ENCODE results near the gene KRTAP10-11. TPM values are rescaled to one million over a fixed set of nuclear protein-coding genes. Genes with fewer than 3 reads are reported as not detected.
"Not testable (repeated sequence)": the region's sequence is repeated elsewhere in the genome, so short reads cannot be mapped to it uniquely, and the experiment has no call there.

Gene KRTAP10-11
- total RNA-seq, 2 donors from 2014 or later, result not detected

DNA sequence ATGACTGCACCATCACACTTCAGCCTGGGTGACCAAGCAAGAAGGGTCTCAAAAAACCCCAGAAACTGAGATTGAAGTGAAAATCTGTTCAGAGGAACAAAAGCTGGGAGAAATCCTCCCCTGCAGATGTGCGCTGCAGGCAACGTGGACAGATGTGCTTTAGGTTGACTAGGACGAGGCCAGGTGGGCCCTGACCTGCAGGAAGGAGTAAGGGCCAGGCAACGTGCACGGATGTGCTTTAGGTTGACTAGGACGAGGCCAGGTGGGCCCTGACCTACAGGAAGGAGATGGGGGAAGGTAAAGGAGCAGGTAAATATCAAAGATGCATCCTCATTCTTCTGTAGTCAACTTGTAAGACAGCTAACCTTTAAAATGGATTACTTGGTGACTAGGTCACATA is 38.3 kb downstream of the KRTAP10-11 start:
- Mint-ChIP-seq H3K27me3 (peaks cover 10% of the 10 kb centered on the region), H3K4me1 (peaks cover 7% of the 10 kb centered on the region), H3K9me3 (no peaks in the 10 kb centered on the region), H3K27ac (no peak overlapping the region), H3K4me3 (no peak overlapping the region), H3K36me3 (ENCODE audit: low read depth) (no peaks in the 10 kb centered on the region)
- ATAC-seq (replicated peaks), result no peak

DNA sequence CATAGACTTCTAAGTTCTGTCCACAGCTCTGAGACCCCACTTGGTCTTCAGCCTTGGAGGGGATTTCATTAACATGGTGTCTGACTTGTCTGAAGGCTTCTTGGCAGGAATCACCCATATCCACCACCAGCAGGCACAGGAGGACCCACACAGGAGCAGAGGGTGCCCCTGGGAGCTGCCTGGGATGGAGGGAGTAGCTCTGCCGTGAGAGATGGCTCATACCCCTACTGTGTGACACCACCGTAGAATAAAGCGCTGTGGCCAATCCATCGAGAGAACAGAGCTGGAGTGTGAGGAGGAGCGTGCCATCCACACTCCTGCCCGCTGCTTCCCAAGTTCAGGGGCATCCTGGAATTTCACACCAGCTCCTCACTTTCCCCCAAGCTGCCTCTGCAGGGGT is 38.8 kb downstream of the KRTAP10-11 start:
- ATAC-seq (replicated peaks); H3K9me3 Mint-ChIP-seq; H3K4me1 Mint-ChIP-seq; H3K4me3 Mint-ChIP-seq; H3K36me3 Mint-ChIP-seq (ENCODE audit: low read depth); H3K27ac Mint-ChIP-seq: not testable (repeated sequence)
- H3K27me3 Mint-ChIP-seq, result peaks cover 10% of the 10 kb centered on the region

- Mint-ChIP-seq H3K36me3 (ENCODE audit: low read depth) (no peaks in the 10 kb centered on the region), H3K27ac (no peak overlapping the region), H3K4me1 (peaks cover 7% of the 10 kb centered on the region), H3K4me3 (no peak overlapping the region), H3K9me3 (no peaks in the 10 kb centered on the region), H3K27me3 (peaks cover 10% of the 10 kb centered on the region)
- ATAC-seq (replicated peaks), result no peak
These were observed 40.0 kb downstream of the KRTAP10-11 start for GRCh38 chr21:44686000-44686781.

DNA sequence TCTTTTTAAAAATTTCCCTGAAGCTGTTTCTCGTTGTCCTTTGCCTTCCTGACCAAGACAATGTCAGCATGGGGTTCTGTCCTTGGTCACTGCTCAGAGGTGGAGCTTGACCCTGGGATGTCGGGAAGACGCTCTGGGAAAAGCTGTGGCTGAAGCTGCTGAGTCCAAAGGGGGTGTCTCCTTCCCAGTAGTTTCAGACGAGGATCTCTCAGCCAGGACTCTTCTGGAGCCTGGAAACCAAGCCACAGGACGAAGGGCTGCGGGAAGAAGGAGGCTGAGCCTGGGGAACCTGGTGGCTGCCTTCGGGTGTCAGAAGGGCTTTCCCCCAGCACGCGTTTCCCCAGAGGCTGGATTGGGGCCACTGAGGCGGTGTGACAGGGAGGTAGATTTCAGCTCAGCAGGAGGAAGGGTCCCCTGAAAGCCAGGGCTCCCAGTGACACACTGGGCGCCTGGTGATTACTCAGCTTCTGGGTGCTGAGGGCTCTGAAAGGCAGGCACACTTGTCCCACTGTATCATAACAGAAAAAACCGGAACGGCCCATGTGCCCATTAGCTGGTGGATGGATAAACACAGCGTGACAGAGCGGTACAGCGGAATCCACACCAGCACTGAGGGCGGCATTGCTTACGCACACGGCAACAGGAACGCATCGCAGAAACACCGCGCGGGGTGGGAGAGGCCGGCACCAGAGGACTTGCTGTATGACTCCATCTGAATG is 40.8 kb downstream of the KRTAP10-11 start:
- peaks cover 7% of the 10 kb centered on the region for H3K4me1 Mint-ChIP-seq
- no peaks in the 10 kb centered on the region for H3K9me3 Mint-ChIP-seq
- no peaks in the 10 kb centered on the region for H3K36me3 Mint-ChIP-seq (ENCODE audit: low read depth)
- peaks cover 10% of the 10 kb centered on the region for H3K27me3 Mint-ChIP-seq
- H3K4me3 Mint-ChIP-seq, result no peak overlapping the region
- no peak for ATAC-seq (replicated peaks)
- no peak overlapping the region for H3K27ac Mint-ChIP-seq

DNA sequence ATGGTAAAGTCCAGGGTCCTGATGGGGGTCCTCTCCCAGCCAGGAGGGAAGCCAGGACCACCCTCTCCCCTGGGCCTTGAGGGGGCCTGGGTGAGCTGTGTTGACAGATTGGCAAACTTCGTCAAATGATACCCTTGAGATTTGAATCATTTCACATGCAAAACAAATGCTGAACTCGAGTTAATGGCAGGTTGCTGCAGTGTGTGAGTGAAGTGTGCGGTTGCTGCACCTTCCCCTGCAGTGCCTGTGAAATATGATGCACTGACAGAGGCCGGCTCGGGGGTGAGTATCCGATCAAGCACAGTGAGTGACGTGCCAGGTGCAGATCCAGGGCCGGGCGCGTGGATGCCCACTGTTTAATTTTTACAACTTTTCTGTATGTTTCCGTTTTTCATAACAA is 41.5 kb downstream of the KRTAP10-11 start:
- Mint-ChIP-seq H3K36me3 (ENCODE audit: low read depth) (no peaks in the 10 kb centered on the region), H3K27ac (no peak overlapping the region), H3K4me3 (no peak overlapping the region), H3K4me1 (peaks cover 7% of the 10 kb centered on the region), H3K27me3 (peaks cover 10% of the 10 kb centered on the region), H3K9me3 (no peaks in the 10 kb centered on the region)
- no peak for ATAC-seq (replicated peaks)

GRCh38 chr21:44689740-44690139 is 43.5 kb downstream of the KRTAP10-11 start:
- H3K27ac Mint-ChIP-seq; H3K9me3 Mint-ChIP-seq; H3K4me3 Mint-ChIP-seq; ATAC-seq (replicated peaks); H3K36me3 Mint-ChIP-seq (ENCODE audit: low read depth); H3K4me1 Mint-ChIP-seq: not testable (repeated sequence)
- peaks cover 10% of the 10 kb centered on the region for H3K27me3 Mint-ChIP-seq

GRCh38 chr21:44691686-44692085 is 45.5 kb downstream of the KRTAP10-11 start:
- no peak overlapping the region for H3K4me3 Mint-ChIP-seq
- no peak for ATAC-seq (replicated peaks)
- H3K36me3 Mint-ChIP-seq (ENCODE audit: low read depth), result no peaks in the 10 kb centered on the region
- H3K4me1 Mint-ChIP-seq, result no peaks in the 10 kb centered on the region
- peaks cover 3% of the 10 kb centered on the region for H3K27me3 Mint-ChIP-seq
- H3K9me3 Mint-ChIP-seq, result no peaks in the 10 kb centered on the region
- no peak overlapping the region for H3K27ac Mint-ChIP-seq

DNA sequence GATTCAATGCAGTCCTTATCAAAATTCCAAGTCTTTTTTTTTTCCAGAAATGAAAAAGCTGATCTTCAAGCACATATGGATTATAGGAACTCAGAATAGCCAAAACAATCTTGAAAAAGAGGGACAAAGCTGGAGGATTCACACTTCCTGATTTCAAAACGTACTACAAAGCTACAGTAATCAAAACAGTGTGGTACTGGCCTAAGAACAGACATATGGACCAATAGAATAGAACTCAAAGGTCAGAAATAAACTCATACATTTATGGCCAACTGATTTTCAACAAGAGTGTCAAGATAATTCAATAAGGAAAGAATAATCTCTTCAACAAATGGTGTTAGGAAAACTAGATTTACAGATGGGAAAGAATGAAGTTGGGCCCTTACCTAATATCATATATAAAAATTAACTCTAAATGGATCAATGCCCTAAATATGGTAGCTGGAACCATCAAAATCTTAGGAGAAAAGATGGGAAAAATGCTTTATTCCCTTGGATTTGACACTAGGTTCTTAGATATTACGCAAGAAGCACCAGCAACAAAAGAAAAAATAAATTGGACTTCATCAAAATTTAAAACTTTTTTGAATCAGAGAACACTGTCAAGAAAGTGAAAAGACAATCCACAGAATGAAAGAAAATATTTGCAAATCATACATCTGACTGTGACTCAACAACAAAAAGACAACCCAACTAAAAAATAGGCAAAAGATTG is 46.7 kb downstream of the KRTAP10-11 start:
- peaks cover 2% of the 10 kb centered on the region for H3K4me1 Mint-ChIP-seq
- no peak overlapping the region for H3K4me3 Mint-ChIP-seq
- peaks cover 12% of the 10 kb centered on the region for H3K27me3 Mint-ChIP-seq
- no peak overlapping the region for H3K27ac Mint-ChIP-seq
- no peaks in the 10 kb centered on the region for H3K36me3 Mint-ChIP-seq (ENCODE audit: low read depth)
- no peak for ATAC-seq (replicated peaks)
- H3K9me3 Mint-ChIP-seq, result no peaks in the 10 kb centered on the region

- H3K27ac Mint-ChIP-seq, result no peak overlapping the region
- no peaks in the 10 kb centered on the region for H3K9me3 Mint-ChIP-seq
- H3K27me3 Mint-ChIP-seq, result peaks cover 26% of the 10 kb centered on the region
- H3K4me1 Mint-ChIP-seq, result peaks cover 7% of the 10 kb centered on the region
- no peaks in the 10 kb centered on the region for H3K36me3 Mint-ChIP-seq (ENCODE audit: low read depth)
- no peak for ATAC-seq (replicated peaks)
- H3K4me3 Mint-ChIP-seq, result no peak overlapping the region
These were observed 48.6 kb downstream of the KRTAP10-11 start for GRCh38 chr21:44694776-44695175.

GRCh38 chr21:44695184-44695583 is 49.0 kb downstream of the KRTAP10-11 start:
- Mint-ChIP-seq H3K9me3 (no peaks in the 10 kb centered on the region), H3K27ac (no peak overlapping the region), H3K27me3 (peaks cover 29% of the 10 kb centered on the region), H3K36me3 (ENCODE audit: low read depth) (no peaks in the 10 kb centered on the region), H3K4me3 (no peak overlapping the region), H3K4me1 (peaks cover 7% of the 10 kb centered on the region)
- no peak for ATAC-seq (replicated peaks)

DNA sequence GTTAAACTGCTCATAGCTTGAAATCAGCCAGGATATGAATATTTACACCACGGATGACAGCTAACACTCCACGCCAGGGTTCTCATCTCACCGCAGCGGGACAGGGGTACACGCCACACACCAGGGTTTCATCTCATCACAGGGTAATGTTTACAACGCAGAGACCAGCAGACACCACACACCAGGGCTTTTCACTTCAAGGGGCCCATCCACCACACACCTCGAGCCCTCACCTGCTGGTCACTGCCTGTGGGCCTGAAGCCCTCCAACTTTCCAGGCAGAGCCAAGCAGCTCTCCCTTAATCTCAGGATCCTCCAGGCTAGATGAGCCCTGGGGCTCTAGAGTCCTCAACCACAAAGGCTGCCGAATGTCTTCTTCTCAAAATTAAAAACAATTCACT is 49.4 kb downstream of the KRTAP10-11 start:
- Mint-ChIP-seq H3K36me3 (ENCODE audit: low read depth) (no peaks in the 10 kb centered on the region), H3K9me3 (no peaks in the 10 kb centered on the region), H3K27me3 (peaks cover 29% of the 10 kb centered on the region), H3K4me1 (peaks cover 7% of the 10 kb centered on the region), H3K27ac (no peak overlapping the region), H3K4me3 (no peak overlapping the region)
- ATAC-seq (replicated peaks), result no peak

DNA sequence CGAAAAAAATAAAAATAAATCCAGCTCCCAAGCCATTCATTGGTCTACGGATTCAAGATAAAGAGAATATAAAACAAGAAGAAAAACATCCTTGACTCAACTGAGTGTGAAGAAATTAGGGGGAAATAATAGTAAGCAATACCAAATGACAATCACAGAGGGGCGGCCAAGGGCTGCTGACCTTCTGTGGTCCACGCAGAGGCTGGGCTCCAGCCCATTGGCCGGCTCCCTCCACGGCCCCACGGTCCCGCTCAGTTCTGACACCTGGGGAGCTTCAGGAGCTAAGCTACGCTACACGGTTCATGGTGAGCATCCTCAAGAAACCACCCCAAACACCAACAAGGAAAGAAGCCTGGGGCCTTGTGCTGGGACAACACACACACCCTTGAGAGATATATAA is 50.4 kb downstream of the KRTAP10-11 start:
- Mint-ChIP-seq H3K4me1 (peaks cover 7% of the 10 kb centered on the region), H3K4me3 (no peak overlapping the region), H3K27ac (no peak overlapping the region), H3K36me3 (ENCODE audit: low read depth) (no peaks in the 10 kb centered on the region), H3K9me3 (no peaks in the 10 kb centered on the region), H3K27me3 (peaks cover 36% of the 10 kb centered on the region)
- no peak for ATAC-seq (replicated peaks)

All from activated T-helper 17 cell treated with anti-CD3 and anti-CD28 coated beads, Interleukin-2, amount 50 U/mL, for 72 hours (primary cell).